Choroid plexus epithelial cell (primary cell): ENCODE data around the gene CST7.

ENCODE experiments used
- DNase-seq: peaks from one replicate; pipeline ENCODE4 v3.0.0-alpha.2; 2010; ENCODE audit warnings: low read depth
- H3K4me3 ChIP-seq: 2 replicates; pipeline ENCODE4 v1.5.1; 2011; ENCODE audit warnings: low read depth, mild to moderate bottlenecking, control low read depth, low read length, moderate library complexity
- TF ChIP-seq, protein P1 (sequence below): conservative IDR thresholded peaks from 2 replicates; pipeline ENCODE4 v1.5.1; 2011; ENCODE audit warnings: low read depth, mild to moderate bottlenecking, control low read depth, inconsistent platforms, low read length, moderate library complexity

CST7 gene

DNA sequence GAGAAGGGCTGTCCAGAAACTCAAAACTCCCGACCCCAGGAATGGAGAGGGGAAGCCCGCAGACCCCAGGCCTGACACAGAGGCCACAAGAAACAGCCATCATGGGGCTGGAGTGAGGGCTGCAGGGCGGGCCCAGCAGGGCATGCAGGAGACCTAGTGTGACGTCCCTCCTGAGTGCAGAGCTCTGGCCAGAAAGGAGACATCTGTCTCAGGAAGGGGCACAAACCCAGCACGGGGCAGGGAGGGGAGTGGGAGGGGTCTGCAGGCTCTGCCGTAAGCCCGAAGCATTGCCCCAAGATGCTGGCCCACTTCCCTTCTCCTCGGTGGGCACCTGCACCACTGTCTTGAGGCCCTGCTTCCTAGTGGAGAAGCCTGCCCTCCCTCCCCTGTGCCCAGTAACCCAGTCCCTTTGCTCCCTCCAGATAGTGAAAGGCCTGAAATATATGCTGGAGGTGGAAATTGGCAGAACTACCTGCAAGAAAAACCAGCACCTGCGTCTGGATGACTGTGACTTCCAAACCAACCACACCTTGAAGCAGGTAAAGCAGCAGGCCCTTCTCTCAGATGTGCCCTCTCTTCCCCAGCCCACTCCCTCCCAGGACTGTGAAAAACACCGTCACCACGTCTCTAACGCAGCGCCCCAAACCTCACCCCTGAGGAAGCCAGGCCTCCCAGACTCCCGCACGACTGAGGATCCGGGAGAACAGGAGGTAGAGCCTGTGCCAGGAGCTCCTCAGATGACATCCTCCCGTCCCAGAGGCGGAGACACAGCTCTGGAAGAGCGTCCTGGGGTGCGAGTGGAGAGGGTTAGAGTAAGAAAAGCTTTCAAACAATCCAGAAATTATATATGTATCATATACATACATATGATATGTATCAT lies 9.7 kb downstream of the CST7 start:
- TF ChIP-seq, protein P1, sequence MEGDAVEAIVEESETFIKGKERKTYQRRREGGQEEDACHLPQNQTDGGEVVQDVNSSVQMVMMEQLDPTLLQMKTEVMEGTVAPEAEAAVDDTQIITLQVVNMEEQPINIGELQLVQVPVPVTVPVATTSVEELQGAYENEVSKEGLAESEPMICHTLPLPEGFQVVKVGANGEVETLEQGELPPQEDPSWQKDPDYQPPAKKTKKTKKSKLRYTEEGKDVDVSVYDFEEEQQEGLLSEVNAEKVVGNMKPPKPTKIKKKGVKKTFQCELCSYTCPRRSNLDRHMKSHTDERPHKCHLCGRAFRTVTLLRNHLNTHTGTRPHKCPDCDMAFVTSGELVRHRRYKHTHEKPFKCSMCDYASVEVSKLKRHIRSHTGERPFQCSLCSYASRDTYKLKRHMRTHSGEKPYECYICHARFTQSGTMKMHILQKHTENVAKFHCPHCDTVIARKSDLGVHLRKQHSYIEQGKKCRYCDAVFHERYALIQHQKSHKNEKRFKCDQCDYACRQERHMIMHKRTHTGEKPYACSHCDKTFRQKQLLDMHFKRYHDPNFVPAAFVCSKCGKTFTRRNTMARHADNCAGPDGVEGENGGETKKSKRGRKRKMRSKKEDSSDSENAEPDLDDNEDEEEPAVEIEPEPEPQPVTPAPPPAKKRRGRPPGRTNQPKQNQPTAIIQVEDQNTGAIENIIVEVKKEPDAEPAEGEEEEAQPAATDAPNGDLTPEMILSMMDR = no peak
- H3K4me3 ChIP-seq = no peak overlapping the region
- no peak for DNase-seq

DNA sequence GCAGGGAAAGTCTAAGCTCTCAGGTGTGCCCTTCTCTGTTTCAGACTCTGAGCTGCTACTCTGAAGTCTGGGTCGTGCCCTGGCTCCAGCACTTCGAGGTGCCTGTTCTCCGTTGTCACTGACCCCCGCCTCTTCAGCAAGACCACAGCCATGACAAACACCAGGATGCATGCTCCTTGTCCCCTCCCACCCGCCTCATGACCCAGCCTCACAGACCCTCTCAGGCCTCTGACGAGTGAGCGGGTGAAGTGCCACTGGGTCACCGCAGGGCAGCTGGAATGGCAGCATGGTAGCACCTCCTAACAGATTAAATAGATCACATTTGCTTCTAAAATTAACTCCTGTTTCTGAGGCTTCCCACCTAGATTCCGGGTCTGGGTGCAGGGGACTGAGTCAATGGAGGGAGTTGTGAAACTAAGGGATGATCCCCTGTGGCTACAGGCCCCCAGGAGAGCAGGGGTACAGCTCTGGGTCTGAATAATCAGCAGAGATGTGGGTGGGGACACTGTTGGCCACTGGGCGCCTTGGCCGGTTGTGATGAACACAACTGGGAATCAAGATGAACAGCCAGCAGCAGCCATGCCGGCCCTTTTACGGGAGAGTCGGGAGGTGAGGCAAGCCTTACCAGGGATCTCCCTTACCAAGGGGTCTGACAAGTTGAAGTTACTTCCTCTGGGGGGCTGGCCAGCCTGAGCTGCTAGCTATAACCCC lies 10.7 kb downstream of the CST7 start:
- TF ChIP-seq, protein P1 = no peak
- DNase-seq = no peak

DNA sequence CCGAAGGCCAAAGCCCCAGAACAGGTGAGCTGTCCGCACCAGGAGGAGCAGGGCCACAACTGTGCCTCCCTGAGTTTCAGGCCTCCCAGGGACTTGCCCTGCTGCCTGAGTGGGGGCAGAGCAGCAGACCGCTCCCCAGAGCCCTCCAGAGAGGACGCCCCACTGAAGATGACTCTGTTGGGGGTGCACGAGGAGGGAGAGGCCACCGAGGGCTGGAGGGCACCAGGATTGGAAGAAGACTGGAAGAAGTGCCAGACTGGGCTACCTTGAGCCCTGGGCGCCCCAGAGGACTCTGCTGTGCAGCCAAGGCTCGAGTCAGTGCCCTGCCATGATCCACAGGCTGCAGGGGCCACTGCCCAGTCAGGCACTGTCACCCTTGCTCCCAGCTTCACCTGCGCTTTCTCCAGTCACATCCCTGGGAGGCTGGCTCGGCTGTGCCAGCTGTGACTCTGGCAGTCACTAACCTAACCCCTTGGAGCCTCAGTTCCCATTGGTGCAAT lies 11.3 kb downstream of the CST7 start:
- TF ChIP-seq, protein P1 = no peak
- H3K4me3 ChIP-seq = no peak overlapping the region
- no peak for DNase-seq

More for the DNA sequence above, 10.7 kb downstream of the CST7 start:
- H3K4me3 ChIP-seq = no peak overlapping the region

DNA sequence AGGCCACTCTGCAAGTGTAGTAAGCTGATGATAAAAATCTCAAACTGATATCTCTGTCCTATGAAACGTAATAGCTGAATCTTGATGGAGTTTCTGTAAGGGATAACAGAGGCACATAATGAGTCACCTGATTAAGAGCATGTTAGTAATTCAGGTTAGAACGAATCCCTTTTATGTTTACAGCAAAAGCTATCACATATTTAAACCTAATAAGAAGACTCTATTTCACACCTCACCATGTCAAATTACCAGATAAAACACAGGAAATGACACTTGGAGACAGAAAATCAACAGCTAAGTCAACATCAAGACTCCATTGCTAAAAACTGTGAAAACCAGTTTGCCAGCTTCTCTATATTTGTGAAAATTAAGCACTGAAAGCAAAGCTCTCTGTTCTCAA lies 11.8 kb downstream of the CST7 start:
- H3K4me3 ChIP-seq = no peak overlapping the region
- DNase-seq = no peak
- TF ChIP-seq, protein P1 = no peak

DNA sequence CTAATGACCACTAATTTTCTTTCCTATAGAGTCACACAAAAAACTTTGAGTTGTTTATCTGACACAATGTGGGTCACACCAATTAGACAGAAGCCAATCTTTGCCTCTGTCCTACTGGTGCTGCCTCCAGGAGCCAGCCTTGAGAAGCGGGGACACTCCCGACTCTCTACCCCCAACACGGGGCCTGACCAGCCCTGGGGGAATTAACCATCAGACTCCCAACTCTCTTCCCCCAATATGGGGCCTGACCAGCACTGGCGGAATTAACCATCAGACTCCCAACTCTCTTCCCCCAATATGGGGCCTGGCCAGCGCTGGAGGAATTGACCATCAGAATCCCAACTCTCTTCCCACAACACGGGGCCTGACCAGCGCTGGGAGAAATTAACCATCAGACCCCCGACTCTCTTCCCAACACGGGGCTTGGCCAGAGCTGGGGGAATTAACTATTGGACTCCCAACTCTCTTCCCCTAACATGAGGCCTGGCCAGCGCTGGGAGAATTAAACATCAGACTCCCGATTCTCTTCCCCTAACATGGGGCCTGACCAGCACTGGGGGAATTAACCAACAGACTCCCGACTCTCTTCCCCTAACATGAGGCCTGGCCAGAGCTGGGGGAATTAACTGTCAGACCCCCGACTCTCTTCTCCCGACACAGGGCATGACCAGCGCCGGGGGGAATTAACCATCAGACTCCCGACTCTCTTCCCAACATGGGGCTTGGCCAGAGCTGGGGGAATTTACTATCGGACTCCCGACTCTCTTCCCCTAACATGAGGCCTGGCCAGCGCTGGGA lies 12.5 kb downstream of the CST7 start:
- TF ChIP-seq, protein P1 = no peak
- no peak overlapping the region for H3K4me3 ChIP-seq
- DNase-seq = no peak

DNA sequence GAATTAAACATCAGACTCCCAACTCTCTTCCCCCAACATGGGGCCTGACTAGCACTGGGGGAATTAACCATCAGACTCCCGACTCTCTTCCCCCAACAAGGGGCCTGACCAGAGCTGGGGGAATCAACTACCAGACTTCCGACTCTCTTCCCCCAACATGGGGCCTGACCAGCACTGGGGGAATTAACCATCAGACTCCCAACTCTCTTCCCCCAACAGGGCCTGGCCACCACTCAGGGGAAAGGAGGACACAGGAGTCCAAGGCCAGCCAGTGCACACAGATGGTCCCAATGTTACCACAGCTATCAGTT lies 13.1 kb downstream of the CST7 start:
- DNase-seq = no peak
- TF ChIP-seq, protein P1 = no peak
- H3K4me3 ChIP-seq = no peak overlapping the region
